Endodermal cell (in vitro differentiated cells): ENCODE data around the gene ADGRB3. TPM values are rescaled to one million over a fixed set of nuclear protein-coding genes. Genes with fewer than 3 reads are reported as not detected.
A peak's percentile ranks its signal among the peaks of the same experiment; 100 is the strongest.

Experiments used
- DNase-seq: peaks from one replicate; pipeline ENCODE4 v3.0.0-alpha.2; 2017
- H3K27ac ChIP-seq: 2 replicates; pipeline ENCODE4 v1.5.1; 2013; ENCODE audit warnings: mild to moderate bottlenecking, low read depth, low read length, moderate library complexity
- H3K27me3 ChIP-seq: 2 replicates; pipeline ENCODE4 v1.6.1; 2013; ENCODE audit warnings: mild to moderate bottlenecking, low read length, moderate library complexity; ENCODE audit not compliant: insufficient read depth, control insufficient read depth, poor library complexity, severe bottlenecking
- H3K36me3 ChIP-seq: 2 replicates; pipeline ENCODE4 v1.7.0; 2013; ENCODE audit warnings: mild to moderate bottlenecking, low read length, moderate library complexity; ENCODE audit not compliant: control insufficient read depth, insufficient read depth
- H3K4me1 ChIP-seq: one replicate; pipeline ENCODE4 v1.7.0; 2013; ENCODE audit warnings: low read length; ENCODE audit not compliant: control insufficient read depth, insufficient read depth
- H3K4me3 ChIP-seq: 2 replicates; pipeline ENCODE4 v1.5.1; 2013; ENCODE audit warnings: mild to moderate bottlenecking, low read length, moderate library complexity
- H3K9ac ChIP-seq: 2 replicates; pipeline ENCODE4 v1.6.1; 2013; ENCODE audit warnings: mild to moderate bottlenecking, low read length, moderate library complexity; ENCODE audit not compliant: poor library complexity, severe bottlenecking; ENCODE audit errors: extremely low read depth
- H3K9me3 ChIP-seq: 2 replicates; pipeline ENCODE4 v1.6.1; 2013; ENCODE audit warnings: mild to moderate bottlenecking, low read length, moderate library complexity; ENCODE audit not compliant: control insufficient read depth
- H3K27ac Mint-ChIP-seq: 2 replicates; pipeline ENCODE4 v1.8.0; 2020; ENCODE audit warnings: mixed read lengths
- H3K27me3 Mint-ChIP-seq: 2 replicates; pipeline ENCODE4 v1.8.0; 2021; ENCODE audit warnings: mild to moderate bottlenecking, mixed read lengths; ENCODE audit not compliant: insufficient read depth
- H3K36me3 Mint-ChIP-seq: 2 replicates; pipeline ENCODE4 v1.8.0; 2020; ENCODE audit warnings: low read depth, mixed read lengths
- H3K4me1 Mint-ChIP-seq: 2 replicates; pipeline ENCODE4 v1.8.0; 2020; ENCODE audit warnings: mixed read lengths
- H3K4me3 Mint-ChIP-seq: 2 replicates; pipeline ENCODE4 v1.8.0; 2020; ENCODE audit warnings: mild to moderate bottlenecking, moderate library complexity, mixed read lengths
- H3K9me3 Mint-ChIP-seq: 2 replicates; pipeline ENCODE4 v1.8.0; 2020; ENCODE audit warnings: mild to moderate bottlenecking, mixed read lengths
- WGBS, 2 experiments: methylation state at CpG; one replicate each; pipeline versions ENCODE4 v1.1.5 to v1.1.7; 2013; ENCODE audit warnings: missing lambda C conversion rate in 2 of 2, mixed read lengths in 1 of 2; ENCODE audit not compliant: insufficient coverage in 1 of 2, insufficient read length in 1 of 2; 5-methylcytosine and 5-hydroxymethylcytosine counted together
- total RNA-seq, 2 donors: library from RNA; stranded (reverse); fragmentation: NEBNext Ultra II Directional in 1 of 2; extraction: Animal tissue kit (Norgen Biotek cat#: 25700) in 1 of 2; gene quantifications; 2 replicates in 1 of 2; 3 replicates in 1 of 2; pipeline ENCODE4 v1.2.1, GENCODE V29; 2021
- TF ChIP-seq, protein P1 (sequence below): fragments of 200-600 bp; sonication (generic); conservative IDR thresholded peaks from 2 replicates; pipeline ENCODE4 v1.5.0; 2021; ENCODE audit warnings: antibody characterized with exemption, mild to moderate bottlenecking

The ADGRB3 gene
- total RNA-seq, 2 donors from 2014 or later: 0.33 to 1.3 TPM

DNA sequence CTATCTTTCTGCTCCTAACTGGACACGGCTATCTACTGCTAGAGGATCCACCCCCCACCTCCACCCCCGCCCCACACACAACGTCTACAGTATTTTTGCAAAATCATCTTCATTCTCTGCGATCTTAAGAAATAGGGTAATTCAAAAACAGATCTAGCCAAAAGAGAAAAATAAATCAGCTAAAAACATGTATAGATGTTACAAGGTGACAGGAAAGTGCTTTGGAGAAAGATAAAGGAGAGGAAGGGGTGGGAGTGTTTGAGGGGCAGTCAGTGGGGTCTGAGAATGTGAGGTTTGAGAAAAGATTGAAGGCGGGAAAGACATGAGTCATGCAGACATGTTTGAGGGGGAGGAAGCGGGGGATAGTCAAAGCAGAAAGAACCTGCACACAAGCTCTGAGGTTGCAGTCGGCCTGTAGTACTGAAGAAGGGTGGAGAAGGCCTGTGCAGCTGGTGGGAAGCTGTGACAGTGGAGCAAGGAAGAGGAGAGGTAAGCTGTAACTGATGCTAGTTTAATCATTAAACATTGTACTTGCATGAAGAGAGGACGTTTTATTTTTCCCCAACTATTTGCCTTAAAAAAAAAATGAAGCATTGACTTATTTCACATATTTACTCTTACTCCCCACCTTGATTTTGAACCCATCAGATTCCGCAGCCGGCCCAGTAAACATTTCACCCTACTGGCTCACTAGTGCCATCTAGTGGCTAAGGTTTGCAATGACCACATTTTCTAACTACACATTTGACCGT lies 332.6 kb downstream of the ADGRB3 start:
- Mint-ChIP-seq H3K27ac (peak overlapping the region; percentile 3), H3K9me3 (no peaks in the 10 kb centered on the region), H3K27me3 (no peaks in the 10 kb centered on the region), H3K4me3 (no peak overlapping the region), H3K4me1 (peaks cover 11% of the 10 kb centered on the region), H3K36me3 (no peaks in the 10 kb centered on the region)
- Histone ChIP-seq H3K4me1 (no peaks in the 10 kb centered on the region), H3K36me3 (no peaks in the 10 kb centered on the region), H3K27me3 (no peaks in the 10 kb centered on the region), H3K9me3 (no peaks in the 10 kb centered on the region), H3K4me3 (no peak overlapping the region), H3K9ac (no peak overlapping the region), H3K27ac (no peak overlapping the region)
- DNase-seq: peak; percentile 87
- WGBS, 2 experiments: 49 to 53% methylated on average over 6 to 11 of the region's 11 CpGs
- TF ChIP-seq, protein P1, sequence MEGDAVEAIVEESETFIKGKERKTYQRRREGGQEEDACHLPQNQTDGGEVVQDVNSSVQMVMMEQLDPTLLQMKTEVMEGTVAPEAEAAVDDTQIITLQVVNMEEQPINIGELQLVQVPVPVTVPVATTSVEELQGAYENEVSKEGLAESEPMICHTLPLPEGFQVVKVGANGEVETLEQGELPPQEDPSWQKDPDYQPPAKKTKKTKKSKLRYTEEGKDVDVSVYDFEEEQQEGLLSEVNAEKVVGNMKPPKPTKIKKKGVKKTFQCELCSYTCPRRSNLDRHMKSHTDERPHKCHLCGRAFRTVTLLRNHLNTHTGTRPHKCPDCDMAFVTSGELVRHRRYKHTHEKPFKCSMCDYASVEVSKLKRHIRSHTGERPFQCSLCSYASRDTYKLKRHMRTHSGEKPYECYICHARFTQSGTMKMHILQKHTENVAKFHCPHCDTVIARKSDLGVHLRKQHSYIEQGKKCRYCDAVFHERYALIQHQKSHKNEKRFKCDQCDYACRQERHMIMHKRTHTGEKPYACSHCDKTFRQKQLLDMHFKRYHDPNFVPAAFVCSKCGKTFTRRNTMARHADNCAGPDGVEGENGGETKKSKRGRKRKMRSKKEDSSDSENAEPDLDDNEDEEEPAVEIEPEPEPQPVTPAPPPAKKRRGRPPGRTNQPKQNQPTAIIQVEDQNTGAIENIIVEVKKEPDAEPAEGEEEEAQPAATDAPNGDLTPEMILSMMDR: peak; percentile 97

GRCh38 chr6:68968301-68968649 lies 333.2 kb downstream of the ADGRB3 start:
- WGBS, 2 experiments: 0 to 3% methylated on average over 1 to 4 of the region's 4 CpGs
- Histone ChIP-seq H3K4me3 (no peak overlapping the region), H3K4me1 (no peaks in the 10 kb centered on the region), H3K27ac (no peak overlapping the region), H3K27me3 (no peaks in the 10 kb centered on the region), H3K36me3 (no peaks in the 10 kb centered on the region), H3K9ac (no peak overlapping the region), H3K9me3 (no peaks in the 10 kb centered on the region)
- H3K27me3 Mint-ChIP-seq: no peaks in the 10 kb centered on the region
- no peak overlapping the region for H3K4me3 Mint-ChIP-seq
- no peak overlapping the region for H3K27ac Mint-ChIP-seq
- H3K36me3 Mint-ChIP-seq: no peaks in the 10 kb centered on the region
- TF ChIP-seq, protein P1: no peak
- H3K4me1 Mint-ChIP-seq: peaks cover 11% of the 10 kb centered on the region
- H3K9me3 Mint-ChIP-seq: no peaks in the 10 kb centered on the region
- no peak for DNase-seq

- no peak overlapping the region for H3K27ac ChIP-seq
- H3K36me3 Mint-ChIP-seq: no peaks in the 10 kb centered on the region
- H3K27me3 ChIP-seq: no peaks in the 10 kb centered on the region
- no peaks in the 10 kb centered on the region for H3K4me1 ChIP-seq
- no peak overlapping the region for H3K4me3 ChIP-seq
- peaks cover 7% of the 10 kb centered on the region for H3K4me1 Mint-ChIP-seq
- no peak overlapping the region for H3K4me3 Mint-ChIP-seq
- no peaks in the 10 kb centered on the region for H3K9me3 Mint-ChIP-seq
- H3K36me3 ChIP-seq: no peaks in the 10 kb centered on the region
- H3K27me3 Mint-ChIP-seq: no peaks in the 10 kb centered on the region
- no peak overlapping the region for H3K27ac Mint-ChIP-seq
- no peaks in the 10 kb centered on the region for H3K9me3 ChIP-seq
- H3K9ac ChIP-seq: no peak overlapping the region
- DNase-seq: no peak
- TF ChIP-seq, protein P1: no peak
Observed at GRCh38 chr6:68973066-68973465, 338.0 kb downstream of the ADGRB3 start.
